Central memory CD8-positive, alpha-beta T cell (primary cell): ENCODE data around the gene POFUT2.
A peak's percentile ranks its signal among the peaks of the same experiment; 100 is the strongest.

Experiments used
- ATAC-seq: fragments of 150-1000 bp; cut with Tn5 transposase; replicated peaks from 2 replicates; pipeline ENCODE4 v1.10.0; 2022; ENCODE audit warnings: mild to moderate bottlenecking, moderate FRiP score, moderate number of reproducible peaks; ENCODE audit not compliant: poor library complexity, severe bottlenecking; ENCODE audit errors: extremely low read depth
- DNase-seq, 2 donors: peaks; one replicate each; pipeline ENCODE4 v3.0.0; 2021; ENCODE audit warnings: low spot score in 2 of 2
- H3K27ac Mint-ChIP-seq: one replicate; pipeline ENCODE4 v1.8.0; 2022; ENCODE audit warnings: low read depth, mild to moderate bottlenecking, moderate library complexity, mixed read lengths
- H3K27me3 Mint-ChIP-seq: one replicate; pipeline ENCODE4 v1.8.0; 2022; ENCODE audit warnings: mixed read lengths
- H3K36me3 Mint-ChIP-seq: one replicate; pipeline ENCODE4 v1.8.0; 2022; ENCODE audit warnings: mild to moderate bottlenecking, moderate library complexity, mixed read lengths; ENCODE audit not compliant: insufficient read depth
- H3K4me1 Mint-ChIP-seq: one replicate; pipeline ENCODE4 v1.8.0; 2022; ENCODE audit warnings: mixed read lengths
- H3K4me3 Mint-ChIP-seq: one replicate; pipeline ENCODE4 v1.8.0; 2022; ENCODE audit warnings: mild to moderate bottlenecking, moderate library complexity, mixed read lengths
- H3K9me3 Mint-ChIP-seq: one replicate; pipeline ENCODE4 v1.8.0; 2022; ENCODE audit warnings: mixed read lengths

POFUT2 gene

DNA sequence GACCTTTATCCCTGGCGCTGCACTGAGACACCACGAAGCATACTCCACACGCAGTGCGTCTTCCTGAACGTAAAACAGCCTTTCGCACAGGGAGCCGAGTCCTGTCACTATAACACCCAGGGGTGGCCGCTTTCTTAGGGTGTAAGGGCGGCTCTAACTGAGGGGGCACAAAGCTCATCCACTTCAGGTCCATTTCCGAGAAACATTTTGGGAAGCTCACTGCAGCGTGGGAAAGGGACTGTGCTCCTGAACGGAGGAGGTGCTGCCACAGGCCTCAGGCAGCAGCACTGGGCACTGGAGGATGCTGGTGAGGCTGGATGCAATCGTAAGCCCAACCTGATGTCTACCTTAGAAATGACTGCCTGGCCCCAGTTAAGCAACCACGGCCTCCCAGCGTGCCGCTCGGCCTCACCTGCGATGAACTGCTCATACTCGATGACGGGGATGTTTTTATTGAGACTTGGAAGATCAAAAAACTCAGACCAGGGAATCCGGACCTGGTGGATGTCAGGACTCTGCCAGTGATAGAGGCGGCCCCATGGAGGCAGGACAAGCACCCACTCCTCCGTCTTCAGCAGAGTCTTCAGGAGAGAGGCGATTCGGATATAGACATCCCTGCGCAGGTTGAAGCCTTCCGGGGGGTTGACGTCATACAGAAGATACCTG is 2.3 kb downstream of the POFUT2 start:
- no peak for ATAC-seq
- peak overlapping the region; percentile 65 for H3K4me3 Mint-ChIP-seq
- no peaks in the 10 kb centered on the region for H3K9me3 Mint-ChIP-seq
- H3K4me1 Mint-ChIP-seq = peaks cover 12% of the 10 kb centered on the region
- H3K27ac Mint-ChIP-seq = peak overlapping the region; percentile 11
- peaks cover 22% of the 10 kb centered on the region for H3K36me3 Mint-ChIP-seq
- DNase-seq = no peak
- H3K27me3 Mint-ChIP-seq = no peaks in the 10 kb centered on the region

GRCh38 chr21:45284456-45284741 is 3.3 kb downstream of the POFUT2 start:
- Mint-ChIP-seq H3K36me3 (peaks cover 27% of the 10 kb centered on the region), H3K27me3 (no peaks in the 10 kb centered on the region), H3K4me3 (no peak overlapping the region), H3K9me3 (no peaks in the 10 kb centered on the region), H3K27ac (no peak overlapping the region), H3K4me1 (peaks cover 12% of the 10 kb centered on the region)
- DNase-seq (no peak), ATAC-seq (no peak)

DNA sequence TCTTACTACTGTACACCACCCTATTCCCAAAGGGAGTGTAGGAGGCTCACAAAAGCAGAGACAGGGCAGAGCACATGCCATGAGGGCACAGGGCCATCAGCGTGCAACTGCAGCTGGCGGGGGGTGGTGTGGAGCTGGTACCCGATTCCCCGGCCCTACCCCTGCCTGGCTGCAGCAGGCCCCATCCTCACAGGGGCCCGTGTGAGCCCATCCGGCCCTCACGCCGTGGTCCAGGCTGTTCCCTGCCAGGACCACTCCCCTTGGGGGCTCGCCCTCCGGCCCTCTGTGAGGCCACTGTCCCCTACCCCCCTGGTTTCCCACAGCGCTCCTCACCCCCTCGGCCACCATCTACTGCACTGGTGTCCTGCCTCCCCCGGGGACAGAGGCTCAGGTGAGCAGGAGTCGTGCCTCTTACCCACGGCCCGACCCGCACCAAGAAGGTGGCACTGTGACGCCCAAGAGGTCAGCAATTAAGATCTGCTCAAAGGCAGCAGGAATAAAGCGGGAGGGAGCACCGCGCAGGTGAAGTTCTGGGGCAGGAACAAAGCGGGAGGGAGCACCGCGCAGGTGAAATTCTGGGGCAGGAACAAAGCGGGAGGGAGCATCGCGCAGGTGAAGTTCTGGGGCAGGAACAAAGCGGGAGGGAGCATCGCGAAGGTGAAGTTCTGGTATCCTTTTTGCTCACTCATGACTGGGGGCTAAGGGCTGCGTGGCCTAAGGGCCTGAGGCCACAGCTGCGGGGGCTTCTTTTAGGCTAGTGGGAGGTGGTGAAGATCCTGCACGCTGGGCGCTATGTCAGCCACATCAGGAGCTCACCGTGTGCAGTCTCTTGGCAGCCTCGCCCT is 3.9 kb downstream of the POFUT2 start:
- no peak for DNase-seq
- H3K36me3 Mint-ChIP-seq = peaks cover 28% of the 10 kb centered on the region
- peaks cover 12% of the 10 kb centered on the region for H3K4me1 Mint-ChIP-seq
- no peak overlapping the region for H3K27ac Mint-ChIP-seq
- no peak overlapping the region for H3K4me3 Mint-ChIP-seq
- H3K27me3 Mint-ChIP-seq = no peaks in the 10 kb centered on the region
- H3K9me3 Mint-ChIP-seq = no peaks in the 10 kb centered on the region
- no peak for ATAC-seq

- Mint-ChIP-seq H3K4me3 (no peak overlapping the region), H3K9me3 (no peaks in the 10 kb centered on the region), H3K4me1 (peaks cover 12% of the 10 kb centered on the region), H3K36me3 (peaks cover 30% of the 10 kb centered on the region), H3K27me3 (no peaks in the 10 kb centered on the region), H3K27ac (no peak overlapping the region)
- DNase-seq (no peak), ATAC-seq (no peak)
Observed at GRCh38 chr21:45283035-45283610, 4.6 kb downstream of the POFUT2 start.

DNA sequence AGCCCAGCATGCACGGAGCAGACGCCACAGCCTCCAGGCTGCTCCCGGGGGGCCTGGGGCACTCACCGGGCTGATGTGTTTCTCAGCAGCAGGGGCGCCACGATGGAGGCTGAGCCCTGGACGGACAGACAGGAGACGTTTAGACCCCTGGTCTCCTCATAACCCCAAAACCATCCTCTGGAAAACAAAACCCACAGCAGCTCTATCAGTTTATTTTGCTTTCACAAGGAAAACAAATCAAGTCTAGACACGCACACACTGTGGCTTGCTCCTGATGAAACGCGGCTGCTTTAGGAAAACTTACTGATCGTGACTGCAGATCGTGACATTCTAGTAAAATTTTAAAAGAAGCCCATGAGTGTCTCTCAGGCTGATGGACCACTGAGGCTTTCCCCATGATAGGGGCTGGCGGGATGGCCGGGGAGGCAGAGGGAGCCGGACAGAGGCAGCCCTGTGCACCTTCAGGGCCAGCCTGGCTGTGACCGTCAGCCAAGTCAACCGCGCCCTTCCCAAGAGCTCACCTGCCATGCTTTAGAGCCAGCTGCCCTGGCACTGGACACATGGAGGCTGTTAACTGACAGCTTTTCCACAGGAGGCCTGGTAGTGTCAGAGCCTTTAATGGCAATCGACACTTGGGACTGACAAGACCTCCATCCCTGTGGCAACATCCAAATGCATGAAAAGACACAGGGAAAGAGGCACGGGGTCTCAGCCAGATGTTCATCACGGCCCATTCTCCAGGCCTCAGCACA is 5.2 kb downstream of the POFUT2 start:
- ATAC-seq = no peak
- DNase-seq = no peak
- Mint-ChIP-seq H3K27ac (no peak overlapping the region), H3K27me3 (no peaks in the 10 kb centered on the region), H3K4me3 (no peak overlapping the region), H3K4me1 (peaks cover 12% of the 10 kb centered on the region), H3K9me3 (no peaks in the 10 kb centered on the region), H3K36me3 (peaks cover 28% of the 10 kb centered on the region)

DNA sequence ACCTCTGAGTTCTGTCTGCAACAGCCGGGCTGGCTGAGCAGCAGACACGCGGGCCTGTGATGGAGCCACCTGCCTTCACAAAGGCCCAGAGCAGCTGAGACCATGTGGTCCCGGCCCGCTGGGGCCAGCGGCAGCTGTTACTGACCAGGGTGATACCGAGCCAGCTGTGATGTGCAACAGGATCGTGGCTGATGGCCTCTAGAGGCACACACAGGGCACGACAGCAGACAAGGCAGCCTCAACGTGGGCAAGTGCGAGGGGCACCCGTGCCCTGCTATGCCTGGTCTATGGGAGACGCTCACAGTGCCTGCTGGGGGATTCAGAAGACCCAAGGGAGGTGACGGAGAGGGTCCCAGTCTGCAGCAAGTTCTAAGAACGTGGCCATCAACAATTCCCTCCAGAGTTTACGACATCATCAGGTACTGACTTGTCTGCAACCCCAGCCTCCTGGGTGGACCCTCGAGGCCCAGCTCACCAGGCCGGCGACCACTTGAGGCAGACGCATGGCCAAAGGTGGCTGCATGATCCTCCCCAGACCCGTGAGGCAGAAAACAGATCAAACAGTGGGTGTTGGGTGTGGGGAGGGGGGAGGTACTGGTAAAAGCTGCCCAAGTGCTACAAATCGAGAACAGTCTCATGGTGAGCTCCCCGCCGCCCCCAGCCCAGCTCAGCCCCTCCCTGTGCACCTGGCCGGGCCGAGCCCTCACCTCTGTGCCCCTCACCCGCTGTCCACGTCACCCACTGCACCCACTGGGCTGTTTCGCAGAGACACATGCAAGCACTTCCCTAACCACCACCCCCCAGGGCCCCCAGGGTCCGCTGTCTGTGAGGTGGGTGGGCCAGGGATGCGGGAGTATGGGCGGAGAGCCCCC is 6.0 kb downstream of the POFUT2 start:
- no peak for DNase-seq
- peaks cover 26% of the 10 kb centered on the region for H3K36me3 Mint-ChIP-seq
- no peak overlapping the region for H3K4me3 Mint-ChIP-seq
- peak overlapping the region; percentile 44 for H3K27ac Mint-ChIP-seq
- H3K9me3 Mint-ChIP-seq = no peaks in the 10 kb centered on the region
- no peaks in the 10 kb centered on the region for H3K27me3 Mint-ChIP-seq
- ATAC-seq = no peak
- peaks cover 12% of the 10 kb centered on the region for H3K4me1 Mint-ChIP-seq

GRCh38 chr21:45280969-45281368 is 6.7 kb downstream of the POFUT2 start:
- Mint-ChIP-seq H3K4me1 (peaks cover 12% of the 10 kb centered on the region), H3K27ac (peak overlapping the region; percentile 44), H3K36me3 (peaks cover 26% of the 10 kb centered on the region), H3K4me3 (no peak overlapping the region), H3K9me3 (no peaks in the 10 kb centered on the region), H3K27me3 (no peaks in the 10 kb centered on the region)
- ATAC-seq (no peak), DNase-seq (no peak)

DNA sequence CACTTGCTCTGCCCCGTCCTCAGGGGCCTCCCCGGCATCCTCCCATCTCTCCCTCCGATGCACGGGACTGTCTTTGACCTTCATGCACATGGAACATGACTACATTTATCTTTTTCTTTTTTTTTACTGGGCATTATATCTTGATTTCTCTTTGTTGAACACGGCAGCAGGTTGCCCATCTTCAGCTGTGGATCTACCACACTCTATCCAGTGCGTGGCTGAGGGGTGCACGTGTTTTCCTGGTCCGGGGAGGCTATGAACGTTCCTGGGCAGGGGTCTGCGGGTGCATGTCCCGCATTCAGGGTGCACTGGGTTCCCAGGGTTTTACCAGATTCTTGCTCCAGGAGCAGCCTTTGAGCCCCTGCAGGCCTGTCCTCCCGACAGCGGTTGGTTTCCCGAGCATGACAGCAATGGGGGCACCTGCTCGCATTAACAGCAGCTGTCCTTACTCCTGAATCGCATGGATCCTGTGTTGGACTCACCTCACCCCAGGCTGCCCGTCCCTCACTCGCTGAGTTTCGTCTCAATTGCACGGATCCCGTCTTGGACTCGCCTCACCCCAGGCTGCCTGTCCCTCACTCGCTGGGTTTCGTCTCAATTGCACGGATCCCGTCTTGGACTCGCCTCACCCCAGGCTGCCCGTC is 7.4 kb downstream of the POFUT2 start:
- H3K4me3 Mint-ChIP-seq = no peak overlapping the region
- no peaks in the 10 kb centered on the region for H3K27me3 Mint-ChIP-seq
- no peak overlapping the region for H3K27ac Mint-ChIP-seq
- H3K9me3 Mint-ChIP-seq = no peaks in the 10 kb centered on the region
- H3K36me3 Mint-ChIP-seq = peaks cover 28% of the 10 kb centered on the region
- ATAC-seq (no peak), DNase-seq (no peak)
- peaks cover 6% of the 10 kb centered on the region for H3K4me1 Mint-ChIP-seq

GRCh38 chr21:45279446-45280177 is 8.1 kb downstream of the POFUT2 start:
- Mint-ChIP-seq H3K4me1 (no peaks in the 10 kb centered on the region), H3K4me3 (no peak overlapping the region), H3K9me3 (no peaks in the 10 kb centered on the region), H3K27me3 (no peaks in the 10 kb centered on the region), H3K36me3 (peaks cover 25% of the 10 kb centered on the region), H3K27ac (no peak overlapping the region)
- no peak for DNase-seq
- no peak for ATAC-seq

GRCh38 chr21:45278156-45278911 is 9.4 kb downstream of the POFUT2 start:
- DNase-seq (no peak), ATAC-seq (no peak)
- Mint-ChIP-seq H3K27me3 (no peaks in the 10 kb centered on the region), H3K4me3 (no peak overlapping the region), H3K36me3 (peaks cover 23% of the 10 kb centered on the region), H3K9me3 (no peaks in the 10 kb centered on the region), H3K4me1 (no peaks in the 10 kb centered on the region), H3K27ac (no peak overlapping the region)
